Astrocyte of the cerebellum (primary cell): Measurements from ENCODE around the gene NCOA1.

Experiments
- DNase-seq: peaks from one replicate; pipeline ENCODE4 v3.0.0-alpha.2; 2011; ENCODE audit warnings: low read depth
- H3K4me3 ChIP-seq: 2 replicates; pipeline ENCODE4 v1.5.1; 2011; ENCODE audit warnings: mild to moderate bottlenecking, low read depth, low read length, moderate library complexity
- in situ Hi-C: cut with HindIII; loops from 2 replicates; pipeline ENCODE4 v1.10.0; 2017; ENCODE audit warnings: low sequenced_read_pairs
- TF ChIP-seq, protein P1 (sequence below): IDR thresholded peaks from 2 replicates; pipeline ENCODE4 v1.5.1; 2012; ENCODE audit warnings: low read length, low read depth, moderate library complexity, mild to moderate bottlenecking; ENCODE audit errors: missing control alignments

The NCOA1 gene

DNA sequence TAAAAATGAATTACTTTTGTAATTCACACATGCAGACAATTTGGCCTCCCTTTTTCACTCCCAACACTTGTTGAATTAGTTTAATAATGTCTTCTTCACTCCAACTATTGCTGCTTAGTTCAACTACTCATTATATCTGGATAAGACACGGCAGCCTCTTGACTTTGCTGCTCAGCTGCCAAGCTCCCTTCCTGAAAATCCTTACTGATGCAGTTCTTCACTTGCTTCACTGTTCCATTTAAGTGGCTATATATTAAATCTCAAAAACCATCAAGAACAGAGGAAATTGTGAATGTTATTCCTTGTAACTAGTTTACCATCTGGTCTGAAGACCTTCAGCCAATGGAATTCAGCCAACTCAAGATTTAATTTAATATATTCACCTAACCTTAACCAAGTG lies 127.1 kb downstream of the NCOA1 start:
- in situ Hi-C loops, result loop anchor here (5.0 kb wide), 1 partner anchor 61 kb away; no protein-coding TSS in a partner anchor
- H3K4me3 ChIP-seq, result no peak overlapping the region
- TF ChIP-seq, protein P1, sequence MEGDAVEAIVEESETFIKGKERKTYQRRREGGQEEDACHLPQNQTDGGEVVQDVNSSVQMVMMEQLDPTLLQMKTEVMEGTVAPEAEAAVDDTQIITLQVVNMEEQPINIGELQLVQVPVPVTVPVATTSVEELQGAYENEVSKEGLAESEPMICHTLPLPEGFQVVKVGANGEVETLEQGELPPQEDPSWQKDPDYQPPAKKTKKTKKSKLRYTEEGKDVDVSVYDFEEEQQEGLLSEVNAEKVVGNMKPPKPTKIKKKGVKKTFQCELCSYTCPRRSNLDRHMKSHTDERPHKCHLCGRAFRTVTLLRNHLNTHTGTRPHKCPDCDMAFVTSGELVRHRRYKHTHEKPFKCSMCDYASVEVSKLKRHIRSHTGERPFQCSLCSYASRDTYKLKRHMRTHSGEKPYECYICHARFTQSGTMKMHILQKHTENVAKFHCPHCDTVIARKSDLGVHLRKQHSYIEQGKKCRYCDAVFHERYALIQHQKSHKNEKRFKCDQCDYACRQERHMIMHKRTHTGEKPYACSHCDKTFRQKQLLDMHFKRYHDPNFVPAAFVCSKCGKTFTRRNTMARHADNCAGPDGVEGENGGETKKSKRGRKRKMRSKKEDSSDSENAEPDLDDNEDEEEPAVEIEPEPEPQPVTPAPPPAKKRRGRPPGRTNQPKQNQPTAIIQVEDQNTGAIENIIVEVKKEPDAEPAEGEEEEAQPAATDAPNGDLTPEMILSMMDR, result no peak
- DNase-seq, result no peak

DNA sequence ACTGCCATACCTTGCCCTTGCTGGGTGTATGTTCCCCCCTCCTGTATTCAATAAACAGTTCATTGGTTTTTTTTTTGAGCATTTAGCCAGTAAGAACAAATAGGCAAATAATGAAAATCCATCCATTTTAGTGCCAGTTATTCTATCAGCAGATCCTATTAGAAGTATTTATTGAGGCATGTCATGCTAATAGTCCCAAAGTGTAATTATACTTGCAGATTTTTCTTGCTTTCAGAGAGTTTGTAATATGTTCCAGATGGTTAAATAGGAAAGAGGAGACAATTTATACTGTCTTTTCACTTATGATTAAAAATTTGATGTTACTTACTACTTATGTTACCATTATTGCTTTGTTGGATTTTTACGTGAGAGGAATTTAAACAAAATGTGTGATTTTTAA lies 127.6 kb downstream of the NCOA1 start:
- no peak overlapping the region for H3K4me3 ChIP-seq
- TF ChIP-seq, protein P1, result no peak
- in situ Hi-C loops, result loop anchor here (5.0 kb wide), 1 partner anchor 61 kb away; no protein-coding TSS in a partner anchor
- no peak for DNase-seq

DNA sequence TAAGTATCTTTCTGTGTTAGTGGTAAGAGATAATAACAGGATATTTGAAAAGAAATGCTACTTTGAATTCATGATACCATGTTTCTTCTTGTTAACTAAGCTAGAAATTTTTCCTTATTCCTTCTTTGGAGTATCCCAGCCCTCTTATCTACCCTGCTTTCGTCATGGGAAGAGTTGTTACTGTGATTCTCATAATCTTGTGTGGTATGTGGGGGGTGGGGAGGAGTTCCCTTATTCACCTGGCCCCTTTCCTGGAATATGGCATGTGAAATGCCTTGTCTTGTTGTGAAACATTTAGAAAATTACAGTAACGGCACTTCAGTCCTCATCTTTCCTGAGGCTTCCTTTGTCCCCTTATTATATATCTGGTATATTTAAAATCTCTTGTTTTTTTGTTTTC lies 129.9 kb downstream of the NCOA1 start:
- DNase-seq, result no peak
- in situ Hi-C loops, result no loop called here
- TF ChIP-seq, protein P1, result no peak
- no peak overlapping the region for H3K4me3 ChIP-seq

DNA sequence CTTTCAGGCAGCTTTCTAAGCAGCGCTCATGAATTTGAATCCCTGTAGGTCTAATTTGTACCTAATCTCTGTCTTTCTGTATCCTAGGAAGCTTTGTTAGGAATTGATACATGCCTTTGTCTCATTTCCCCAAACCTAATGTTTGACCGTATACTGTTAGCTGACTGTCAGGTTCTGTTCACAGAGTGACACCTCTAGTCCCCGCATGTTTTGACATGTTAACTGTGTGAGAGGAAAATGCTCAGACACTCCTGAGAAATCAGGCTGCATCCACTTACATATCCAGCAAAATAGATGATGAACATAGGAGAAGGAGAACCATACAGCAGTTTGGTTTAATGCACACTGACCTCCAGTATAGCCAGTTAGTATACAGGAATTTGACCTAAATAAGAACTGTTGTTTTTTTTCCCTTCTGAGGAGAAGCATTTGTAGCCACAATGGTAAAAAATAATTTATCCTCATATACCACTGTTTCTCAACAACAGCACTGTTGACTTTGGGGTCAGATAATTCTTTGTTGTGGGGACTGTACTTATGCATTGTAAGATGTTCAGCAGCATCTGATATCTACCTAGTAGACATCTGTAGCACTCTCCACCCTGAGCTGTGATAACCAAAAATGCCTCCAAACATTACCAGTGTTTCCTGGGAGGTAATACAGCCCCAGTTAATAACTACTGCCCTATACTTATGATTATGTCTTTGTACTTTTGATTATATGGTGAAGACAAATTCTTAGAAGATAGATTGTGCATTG lies 130.9 kb downstream of the NCOA1 start:
- TF ChIP-seq, protein P1, result no peak
- DNase-seq, result no peak
- in situ Hi-C loops, result no loop called here
- no peak overlapping the region for H3K4me3 ChIP-seq

DNA sequence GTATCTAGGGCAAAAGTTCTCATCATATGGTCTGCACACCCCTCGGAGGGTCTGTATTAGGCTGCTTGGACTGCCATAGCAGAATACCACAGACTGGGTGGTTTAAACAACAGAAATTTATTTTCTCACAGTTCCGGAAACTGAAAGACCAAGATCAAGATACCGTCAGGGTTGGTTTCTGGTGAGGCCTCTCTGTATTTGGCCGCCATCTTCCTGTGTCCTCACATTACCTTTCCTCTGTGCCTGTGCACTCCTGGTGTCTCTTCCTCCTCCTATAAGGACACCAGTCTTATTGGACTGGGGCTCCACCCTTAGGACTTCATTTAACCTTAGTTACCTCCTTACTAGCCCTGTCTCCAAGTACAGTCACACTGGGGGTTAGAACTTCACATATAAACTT lies 132.5 kb downstream of the NCOA1 start:
- no peak overlapping the region for H3K4me3 ChIP-seq
- no peak for DNase-seq
- TF ChIP-seq, protein P1, result no peak
- in situ Hi-C loops, result no loop called here

DNA sequence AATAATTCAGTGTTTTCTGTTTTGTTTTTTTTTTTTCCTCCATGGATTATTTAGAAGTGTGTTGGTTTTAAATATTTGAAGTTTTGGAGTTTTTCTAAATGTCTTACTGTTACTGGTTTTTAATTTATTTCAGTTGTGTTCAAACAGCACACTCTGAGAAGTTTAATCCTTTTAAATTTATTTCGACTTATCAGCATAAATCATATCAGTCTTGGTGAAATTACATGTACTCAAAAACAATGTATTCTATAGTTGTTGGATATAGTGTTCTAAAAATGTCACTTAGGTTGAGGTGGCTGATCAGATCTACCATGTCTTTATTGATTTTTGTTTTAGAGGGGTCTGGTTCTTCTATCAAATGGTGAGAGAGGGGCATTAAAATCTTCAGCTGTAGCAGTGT lies 134.7 kb downstream of the NCOA1 start:
- no peak for DNase-seq
- H3K4me3 ChIP-seq, result no peak overlapping the region
- TF ChIP-seq, protein P1, result no peak
- in situ Hi-C loops, result no loop called here

DNA sequence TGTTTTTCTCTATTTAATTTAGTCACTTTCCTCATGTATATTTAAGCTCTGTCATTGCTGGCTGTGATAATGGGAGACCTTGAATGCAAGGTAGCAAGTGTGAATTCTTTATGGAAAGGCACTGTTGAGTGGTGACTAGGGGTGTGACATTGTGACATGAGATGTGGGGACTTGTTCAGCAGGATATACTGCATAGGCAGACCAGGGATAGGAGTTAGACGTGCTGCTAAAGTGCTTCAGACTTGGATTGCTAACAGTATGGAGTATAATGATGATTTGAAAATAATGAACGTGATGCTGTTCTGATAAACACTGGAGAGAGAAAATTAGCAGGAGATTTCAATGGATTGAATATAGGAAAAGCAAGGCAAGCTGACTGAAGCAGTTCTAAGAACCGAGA lies 135.1 kb downstream of the NCOA1 start:
- no peak for DNase-seq
- TF ChIP-seq, protein P1, result no peak
- in situ Hi-C loops, result no loop called here
- no peak overlapping the region for H3K4me3 ChIP-seq
